KMS-11 (cell line): Measurements from ENCODE around the gene HCFC2.

Source experiments
- H2AFZ ChIP-seq: fragments of 200-600 bp; sonication (generic); 2 replicates; pipeline ENCODE4 v1.6.1; 2016; ENCODE audit warnings: antibody characterized with exemption, mixed run types, low read depth
- H3K27ac ChIP-seq: fragments of 200-600 bp; sonication (generic); 2 replicates; pipeline ENCODE4 v1.6.1; 2016; ENCODE audit warnings: mild to moderate bottlenecking, mixed run types
- H3K27me3 ChIP-seq: fragments of 200-600 bp; sonication (generic); 2 replicates; pipeline ENCODE4 v1.6.1; 2017; ENCODE audit warnings: mild to moderate bottlenecking, low read depth, mixed run types, moderate library complexity; ENCODE audit not compliant: insufficient read depth
- H3K36me3 ChIP-seq: fragments of 200-600 bp; sonication (generic); 2 replicates; pipeline ENCODE4 v1.6.1; 2017; ENCODE audit warnings: mild to moderate bottlenecking, mixed run types; ENCODE audit not compliant: insufficient read depth
- H3K4me1 ChIP-seq: fragments of 200-600 bp; sonication (generic); 2 replicates; pipeline ENCODE4 v1.6.1; 2016; ENCODE audit warnings: mild to moderate bottlenecking, low read depth, mixed run types; ENCODE audit not compliant: poor library complexity, severe bottlenecking
- H3K4me2 ChIP-seq: fragments of 200-600 bp; sonication (generic); 2 replicates; pipeline ENCODE4 v1.7.0; 2016; ENCODE audit warnings: mild to moderate bottlenecking, mixed run types
- H3K4me3 ChIP-seq: fragments of 200-600 bp; sonication (generic); IDR thresholded peaks from 2 replicates; pipeline ENCODE4 v1.6.1; 2017; ENCODE audit warnings: low read depth, low read length, mixed read lengths; ENCODE audit not compliant: insufficient read depth
- H3K79me2 ChIP-seq: fragments of 200-600 bp; sonication (generic); 2 replicates; pipeline ENCODE4 v1.6.1; 2016; ENCODE audit warnings: low read depth, mixed run types; ENCODE audit not compliant: insufficient read depth
- H3K9ac ChIP-seq: fragments of 200-600 bp; sonication (generic); 2 replicates; pipeline ENCODE4 v1.6.1; 2016; ENCODE audit warnings: mild to moderate bottlenecking, mixed run types
- H4K20me1 ChIP-seq: fragments of 200-600 bp; sonication (generic); 2 replicates; pipeline ENCODE4 v1.6.1; 2016; ENCODE audit warnings: mild to moderate bottlenecking, mixed run types; ENCODE audit not compliant: insufficient read depth
- CTCF ChIP-seq: fragments of 200-600 bp; sonication (generic); conservative IDR thresholded peaks from 2 replicates; pipeline ENCODE4 v1.6.1; 2017; ENCODE audit warnings: low read depth, mild to moderate bottlenecking, antibody characterized with exemption, low read length, moderate library complexity, mixed read lengths

HCFC2 gene

GRCh38 chr12:104049278-104049902 is 14.9 kb upstream of the HCFC2 start:
- H3K4me2 ChIP-seq = no peak overlapping the region
- no peak overlapping the region for H2AFZ ChIP-seq
- no peak overlapping the region for H3K27ac ChIP-seq
- no peaks in the 10 kb centered on the region for H3K4me1 ChIP-seq
- H3K36me3 ChIP-seq = no peaks in the 10 kb centered on the region
- no peak overlapping the region for H3K9ac ChIP-seq
- H3K79me2 ChIP-seq = no peaks in the 10 kb centered on the region
- H3K4me3 ChIP-seq = no peak overlapping the region
- no peak for TF ChIP-seq CTCF
- no peaks in the 10 kb centered on the region for H4K20me1 ChIP-seq
- no peaks in the 10 kb centered on the region for H3K27me3 ChIP-seq

GRCh38 chr12:104049903-104050356 is 14.4 kb upstream of the HCFC2 start, which contains the start of gene GLT8D2:
TSS of gene GLT8D2 (minus strand) at chr12:104050187. CDS start at chr12:104019648, 30,539 bp downstream.
- H3K36me3 ChIP-seq = no peaks in the 10 kb centered on the region
- H3K27ac ChIP-seq = no peak within 1 kb of the TSS
- no peaks in the 10 kb centered on the region for H3K4me1 ChIP-seq
- H3K79me2 ChIP-seq = no peaks in the 10 kb centered on the region
- H2AFZ ChIP-seq = no peak within 1 kb of the TSS
- no peaks in the 10 kb centered on the region for H4K20me1 ChIP-seq
- no peaks in the 10 kb centered on the region for H3K27me3 ChIP-seq
- TF ChIP-seq CTCF = no peak
- no peak within 1 kb of the TSS for H3K9ac ChIP-seq
- no peak within 1 kb of the TSS for H3K4me2 ChIP-seq
- H3K4me3 ChIP-seq = no peak within 1 kb of the TSS

- H3K36me3 ChIP-seq = no peaks in the 10 kb centered on the region
- no peaks in the 10 kb centered on the region for H4K20me1 ChIP-seq
- no peak overlapping the region for H3K4me2 ChIP-seq
- no peaks in the 10 kb centered on the region for H3K27me3 ChIP-seq
- H3K27ac ChIP-seq = no peak overlapping the region
- TF ChIP-seq CTCF = no peak
- H3K79me2 ChIP-seq = no peaks in the 10 kb centered on the region
- no peaks in the 10 kb centered on the region for H3K4me1 ChIP-seq
- H3K9ac ChIP-seq = no peak overlapping the region
- no peak overlapping the region for H3K4me3 ChIP-seq
- no peak overlapping the region for H2AFZ ChIP-seq
These were observed 13.9 kb upstream of the HCFC2 start for GRCh38 chr12:104050436-104050835.

GRCh38 chr12:104054681-104055346 is 9.5 kb upstream of the HCFC2 start:
- Histone ChIP-seq H2AFZ (no peak overlapping the region), H4K20me1 (no peaks in the 10 kb centered on the region), H3K9ac (no peak overlapping the region), H3K36me3 (no peaks in the 10 kb centered on the region), H3K4me1 (no peaks in the 10 kb centered on the region), H3K27ac (no peak overlapping the region), H3K79me2 (no peaks in the 10 kb centered on the region), H3K4me3 (no peak overlapping the region), H3K4me2 (no peak overlapping the region), H3K27me3 (no peaks in the 10 kb centered on the region)
- TF ChIP-seq CTCF = no peak
